Islet of Langerhans (tissue), 1 donor: ENCODE results near the gene TCEA2.
"Not testable (repeated sequence)": the region's sequence is repeated elsewhere in the genome, so short reads cannot be mapped to it uniquely, and the experiment has no call there.

ENCODE experiments used
- FAIRE-seq: peaks from one replicate; lab custom pipeline; 2011; peaks lifted over from hg19 to GRCh38; lab: Jason Lieb, UNC

Gene TCEA2

GRCh38 chr20:64077876-64078551 lies 15.0 kb downstream of the TCEA2 start:
- FAIRE-seq = no peak

DNA sequence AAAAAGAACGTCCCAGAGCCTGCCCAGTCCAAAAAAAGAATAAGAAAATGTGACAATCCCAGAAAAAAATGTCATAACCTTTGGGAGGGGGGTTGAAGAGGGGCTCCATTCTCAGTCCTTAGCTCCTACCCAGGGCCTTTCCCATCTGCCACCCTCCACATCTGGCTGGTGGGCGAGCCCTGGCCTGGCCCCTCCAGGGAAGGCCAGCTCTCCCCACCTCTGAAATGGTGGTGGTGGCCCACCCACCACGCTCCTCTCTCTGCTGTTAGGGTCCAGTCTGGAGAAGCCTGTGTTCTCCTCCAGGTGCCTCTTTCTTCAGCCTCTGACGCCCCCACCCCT lies 15.9 kb downstream of the TCEA2 start:
- no peak for FAIRE-seq

DNA sequence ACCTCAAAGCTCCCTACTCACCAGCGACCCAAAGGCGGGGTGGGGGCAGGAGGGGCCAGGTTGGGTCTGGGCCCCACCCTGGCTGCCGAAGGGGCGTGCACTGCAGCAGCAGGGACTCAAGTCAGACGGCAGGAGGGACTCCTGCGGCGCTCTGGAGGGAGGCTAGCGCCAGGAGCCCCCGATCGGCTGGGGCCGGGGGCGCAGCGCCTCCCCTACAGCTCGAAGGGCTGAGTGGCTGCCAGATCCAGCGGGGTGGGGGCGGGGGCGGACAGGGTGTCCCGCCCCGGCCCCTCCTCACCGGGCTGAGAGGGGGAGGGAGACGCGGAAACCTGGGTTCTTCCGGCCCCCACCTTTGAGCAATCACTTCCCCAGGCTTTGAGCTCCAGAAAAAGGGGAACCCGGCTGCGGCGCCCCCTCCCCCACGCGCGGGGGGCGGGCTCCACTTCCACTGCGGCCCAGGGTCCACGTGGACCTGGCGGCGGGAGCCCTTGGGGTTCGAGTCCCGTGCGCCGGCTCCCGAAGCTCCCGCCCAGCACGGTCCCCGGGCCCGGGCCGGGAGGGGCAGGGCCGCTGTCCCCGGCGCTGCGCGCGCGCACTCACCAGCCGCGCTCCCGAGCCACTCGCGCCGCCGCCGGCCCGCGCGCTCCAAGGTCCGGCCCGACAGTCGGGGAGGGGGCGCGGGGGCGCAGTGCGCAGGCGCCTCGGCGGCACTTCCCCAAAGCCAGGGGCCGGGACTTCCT lies 16.4 kb downstream of the TCEA2 start, which contains the start of gene RGS19:
RGS19 (minus strand) TSS at position 246 of the 740 bp plus-strand sequence. CDS start 2,632 bp downstream, outside the sequence.
- no peak for FAIRE-seq

GRCh38 chr20:64080013-64080812 lies 17.2 kb downstream of the TCEA2 start, which contains the start of gene OPRL1:
TSS of gene OPRL1 (plus strand) at chr20:64080082. CDS start at chr20:64092721, 12,639 bp downstream.
- FAIRE-seq = no peak

DNA sequence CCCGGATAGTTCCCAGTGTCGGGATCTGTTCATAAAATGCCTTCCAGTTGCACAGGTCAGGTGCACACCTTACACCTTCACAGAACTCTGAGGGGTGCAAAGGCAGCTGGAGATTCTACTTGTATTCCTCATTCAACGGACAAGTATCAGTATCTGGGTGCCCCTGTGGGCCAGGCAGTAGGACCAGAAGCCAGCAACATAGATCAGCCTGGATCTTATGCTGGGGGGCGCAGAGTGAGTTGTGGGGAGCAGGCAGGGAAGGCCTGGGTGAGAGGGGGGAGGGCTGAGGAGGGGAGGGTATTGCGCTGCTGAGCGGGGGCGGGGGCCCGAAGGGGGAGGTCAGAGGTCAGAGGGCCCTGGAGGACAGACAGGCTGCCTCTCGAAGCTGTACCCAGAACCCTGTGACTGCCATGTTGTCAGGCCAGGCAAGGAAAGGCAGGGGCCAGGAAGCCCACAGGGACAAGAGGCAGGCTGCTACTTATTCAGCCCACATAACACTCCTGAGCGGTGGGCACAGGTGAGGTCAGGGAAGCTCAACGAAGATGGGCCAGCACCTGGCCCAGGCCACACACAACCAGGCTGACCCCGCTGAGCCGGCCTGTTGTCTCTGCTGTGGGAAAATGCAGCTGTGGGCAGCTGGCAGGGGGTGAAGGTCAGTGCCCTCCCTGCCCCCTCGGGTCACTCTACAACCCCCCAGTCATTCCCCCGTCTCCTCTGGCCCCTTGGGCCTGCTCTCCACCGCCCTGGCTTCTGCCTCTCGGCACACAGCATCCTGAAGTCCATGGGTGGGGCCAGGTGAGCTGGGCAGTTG lies 18.0 kb downstream of the TCEA2 start:
- FAIRE-seq = no peak

DNA sequence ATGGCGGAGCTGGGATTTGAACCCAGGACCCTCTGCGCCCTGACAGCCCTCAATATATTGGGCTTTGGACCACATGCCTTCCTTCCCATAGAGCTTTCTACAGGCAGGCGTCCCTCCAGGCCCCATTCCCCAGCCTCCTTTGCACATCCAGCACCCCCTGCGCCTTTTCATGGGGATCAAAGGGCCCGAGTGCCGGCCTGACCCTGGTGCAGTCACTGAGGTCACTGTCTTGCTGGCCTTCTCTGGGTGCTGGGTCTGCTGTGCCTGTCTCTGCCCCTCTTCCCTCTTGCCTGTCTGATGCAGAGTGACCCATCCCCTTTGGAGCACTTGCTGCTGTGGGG lies 18.6 kb downstream of the TCEA2 start:
- FAIRE-seq = no peak

GRCh38 chr20:64082126-64082731 lies 19.2 kb downstream of the TCEA2 start:
- no peak for FAIRE-seq

GRCh38 chr20:64082820-64083377 lies 19.9 kb downstream of the TCEA2 start:
- no peak for FAIRE-seq

DNA sequence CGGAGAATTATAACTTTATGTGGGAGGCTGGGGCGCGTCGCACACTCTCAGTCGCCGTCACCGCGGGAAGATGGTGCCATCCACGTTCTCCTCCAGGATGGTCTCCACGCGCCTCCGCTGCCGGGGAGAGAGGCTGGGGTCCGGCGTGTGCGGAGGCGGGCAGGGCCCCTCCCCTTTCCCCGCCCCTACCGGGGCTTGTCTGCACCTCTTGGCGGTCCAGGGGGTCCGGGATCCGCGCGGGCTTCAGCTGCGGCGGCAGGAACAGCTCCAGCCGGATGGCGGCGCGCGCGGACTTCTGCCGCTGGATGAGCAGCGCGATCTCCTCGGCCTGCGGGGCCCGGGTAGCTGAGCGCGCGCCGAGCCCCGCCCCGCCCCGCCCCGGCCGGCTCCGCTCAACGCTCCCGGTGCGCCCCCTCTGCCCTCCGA lies 20.4 kb downstream of the TCEA2 start:
- no peak for FAIRE-seq

GRCh38 chr20:64083804-64084684 lies 21.0 kb downstream of the TCEA2 start, which contains the start of gene LKAAEAR1:
TSS of gene LKAAEAR1 (minus strand) at chr20:64084398. CDS start at chr20:64084219, 179 bp downstream.
- FAIRE-seq = no peak

DNA sequence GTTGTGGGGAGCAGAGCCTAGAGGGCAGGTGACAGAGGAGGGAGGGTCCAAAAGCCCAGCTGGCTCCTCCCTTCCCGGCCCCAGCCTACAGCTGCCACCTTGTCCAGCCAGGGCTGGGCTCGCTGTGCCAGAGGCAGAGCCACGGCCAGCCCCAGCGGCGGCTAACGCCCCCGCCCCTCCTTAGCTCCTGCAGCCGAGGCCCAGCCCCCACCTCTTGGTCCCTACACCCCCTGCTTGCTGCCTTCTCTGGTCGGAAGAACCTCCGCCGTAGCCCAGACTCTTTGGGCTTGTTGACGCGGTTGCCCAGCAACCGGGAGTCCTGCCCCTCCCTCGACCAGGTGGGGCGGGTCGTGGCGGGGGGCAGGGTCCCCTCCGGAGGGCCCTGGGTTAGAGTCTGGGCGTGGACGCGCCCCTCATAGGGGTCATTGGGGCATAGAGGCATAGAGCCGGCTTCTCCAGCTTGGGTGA lies 21.7 kb downstream of the TCEA2 start:
- FAIRE-seq = no peak

DNA sequence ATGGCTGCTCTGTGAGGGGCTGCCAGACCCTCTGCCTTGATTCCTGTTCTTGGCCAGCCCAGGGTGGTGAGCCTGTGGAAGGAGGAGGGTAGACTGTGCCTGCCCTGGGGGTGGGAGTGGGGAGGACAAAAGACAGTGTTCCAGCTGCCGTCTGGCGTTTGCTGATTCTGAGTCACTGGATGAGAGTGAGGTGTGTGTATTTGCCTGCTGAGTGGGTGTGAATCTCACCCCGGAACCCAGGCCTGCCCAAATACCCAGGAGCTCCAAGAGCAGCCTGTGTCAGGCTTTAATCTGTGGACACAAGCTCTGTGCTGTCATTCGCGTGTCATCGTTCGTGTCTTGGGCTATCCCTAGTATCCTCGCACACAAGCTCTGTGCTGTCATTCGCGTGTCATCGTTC lies 23.8 kb downstream of the TCEA2 start:
- FAIRE-seq = no peak

- not testable (repeated sequence) for FAIRE-seq
Measured at GRCh38 chr20:64087226-64087825, 24.3 kb downstream of the TCEA2 start.

DNA sequence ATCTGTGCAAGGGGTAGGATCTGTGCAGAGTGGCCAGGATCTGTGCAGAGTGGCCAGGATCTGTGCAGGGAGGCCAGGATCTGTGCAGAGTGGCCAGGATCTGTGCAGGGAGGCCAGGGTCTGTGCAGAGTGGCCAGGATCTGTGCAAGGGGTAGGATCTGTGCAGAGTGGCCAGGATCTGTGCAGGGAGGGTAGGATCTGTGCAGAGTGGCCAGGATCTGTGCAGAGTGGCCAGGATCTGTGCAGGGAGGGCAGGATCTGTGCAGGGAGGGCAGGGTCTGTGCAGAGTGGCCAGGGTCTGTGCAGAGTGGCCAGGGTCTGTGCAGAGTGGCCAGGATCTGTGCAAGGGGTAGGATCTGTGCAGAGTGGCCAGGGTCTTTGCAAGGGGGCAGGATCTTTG lies 25.6 kb downstream of the TCEA2 start:
- not testable (repeated sequence) for FAIRE-seq

- FAIRE-seq = no peak
Measured at GRCh38 chr20:64090165-64090564, 27.2 kb downstream of the TCEA2 start.

- FAIRE-seq = no peak
Measured at GRCh38 chr20:64091340-64091739, 28.3 kb downstream of the TCEA2 start.

DNA sequence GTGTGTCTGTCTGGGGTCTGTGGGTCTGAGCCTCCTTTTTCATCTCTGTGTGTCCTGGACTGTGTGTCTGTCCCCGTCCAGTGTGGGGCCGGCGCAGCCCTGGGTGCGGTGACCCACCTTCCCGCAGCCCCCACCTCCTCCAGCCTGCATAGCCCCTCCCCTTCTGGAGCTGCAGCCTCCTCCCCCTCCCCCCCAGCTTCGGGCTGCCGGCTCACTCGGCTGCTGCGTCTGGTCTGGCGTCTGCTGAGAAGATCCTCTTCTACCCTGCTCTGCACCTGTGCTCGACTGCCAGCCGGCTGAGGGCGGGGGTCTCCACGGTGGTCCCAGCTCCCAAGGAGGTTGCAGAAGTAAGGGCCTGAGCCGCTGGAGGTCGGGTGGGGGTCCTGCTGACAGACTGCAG lies 28.8 kb downstream of the TCEA2 start:
- FAIRE-seq = no peak

DNA sequence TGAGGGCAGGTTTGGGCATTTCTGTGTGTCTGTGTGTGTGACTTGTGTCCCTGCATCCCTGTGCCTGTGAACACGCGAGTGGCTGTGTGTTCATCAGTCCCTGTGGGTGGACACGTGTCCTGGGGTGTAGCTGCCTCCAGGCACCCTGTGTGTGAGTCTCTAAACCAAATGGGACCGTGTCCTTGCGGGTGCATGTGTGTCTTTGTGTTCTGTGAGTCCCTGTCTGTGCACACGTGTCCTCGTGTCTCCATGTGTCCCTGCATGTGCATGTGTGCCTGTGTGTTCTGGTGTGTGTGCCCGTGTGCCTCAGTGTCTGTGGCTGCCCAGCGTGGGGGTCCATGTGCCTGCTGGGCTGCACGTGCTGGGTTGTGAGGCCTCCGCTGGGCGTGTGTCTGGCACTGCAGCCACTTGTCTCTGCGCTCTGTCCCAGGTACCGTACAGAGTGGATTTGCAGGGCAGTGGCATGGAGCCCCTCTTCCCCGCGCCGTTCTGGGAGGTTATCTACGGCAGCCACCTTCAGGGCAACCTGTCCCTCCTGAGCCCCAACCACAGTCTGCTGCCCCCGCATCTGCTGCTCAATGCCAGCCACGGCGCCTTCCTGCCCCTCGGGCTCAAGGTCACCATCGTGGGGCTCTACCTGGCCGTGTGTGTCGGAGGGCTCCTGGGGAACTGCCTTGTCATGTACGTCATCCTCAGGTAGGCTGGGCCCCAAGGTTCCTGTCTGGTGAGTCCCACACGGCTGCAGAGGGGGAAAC lies 29.4 kb downstream of the TCEA2 start:
- FAIRE-seq = no peak

- no peak for FAIRE-seq
Measured at GRCh38 chr20:64093013-64093503, 30.1 kb downstream of the TCEA2 start.
